Ishikawa (cell line): ENCODE results near the gene SRPK2.

ENCODE experiments used
- CEBPB ChIP-seq: IDR thresholded peaks from 2 replicates; pipeline ENCODE4 v1.6.1; 2012
- CREB1 ChIP-seq: IDR thresholded peaks from 2 replicates; pipeline ENCODE4 v1.6.1; 2012; ENCODE audit warnings: low read depth
- EGR1 ChIP-seq: IDR thresholded peaks from 2 replicates; pipeline ENCODE4 v1.6.1; 2012
- EP300 ChIP-seq: IDR thresholded peaks from 2 replicates; pipeline ENCODE4 v1.6.1; 2012; ENCODE audit warnings: borderline replicate concordance
- FOXM1 ChIP-seq: IDR thresholded peaks from 2 replicates; pipeline ENCODE4 v1.6.1; 2012; ENCODE audit warnings: low read depth, borderline replicate concordance
- MAX ChIP-seq: IDR thresholded peaks from 2 replicates; pipeline ENCODE4 v1.6.1; 2012
- NFIC ChIP-seq: IDR thresholded peaks from 2 replicates; pipeline ENCODE4 v1.6.1; 2012
- RAD21 ChIP-seq: IDR thresholded peaks from 2 replicates; pipeline ENCODE4 v1.6.1; 2012; ENCODE audit warnings: low read depth
- REST ChIP-seq: IDR thresholded peaks from 2 replicates; pipeline ENCODE4 v1.6.1; 2012; ENCODE audit warnings: low read depth, mild to moderate bottlenecking
- TAF1 ChIP-seq: IDR thresholded peaks from 2 replicates; pipeline ENCODE4 v1.6.1; 2012; ENCODE audit warnings: low read depth, mild to moderate bottlenecking
- TCF12 ChIP-seq: IDR thresholded peaks from 2 replicates; pipeline ENCODE4 v1.6.1; 2012; ENCODE audit warnings: low read depth
- TEAD4 ChIP-seq: IDR thresholded peaks from 2 replicates; pipeline ENCODE4 v1.6.1; 2012
- YY1 ChIP-seq: IDR thresholded peaks from 2 replicates; pipeline ENCODE4 v1.6.1; 2012; ENCODE audit warnings: low read depth
- ZBTB7A ChIP-seq: IDR thresholded peaks from 2 replicates; pipeline ENCODE4 v1.6.1; 2012; ENCODE audit warnings: low read depth
- TF ChIP-seq, protein P1 (sequence below): IDR thresholded peaks from 2 replicates; pipeline ENCODE4 v1.6.1; 2012

The SRPK2 gene

DNA sequence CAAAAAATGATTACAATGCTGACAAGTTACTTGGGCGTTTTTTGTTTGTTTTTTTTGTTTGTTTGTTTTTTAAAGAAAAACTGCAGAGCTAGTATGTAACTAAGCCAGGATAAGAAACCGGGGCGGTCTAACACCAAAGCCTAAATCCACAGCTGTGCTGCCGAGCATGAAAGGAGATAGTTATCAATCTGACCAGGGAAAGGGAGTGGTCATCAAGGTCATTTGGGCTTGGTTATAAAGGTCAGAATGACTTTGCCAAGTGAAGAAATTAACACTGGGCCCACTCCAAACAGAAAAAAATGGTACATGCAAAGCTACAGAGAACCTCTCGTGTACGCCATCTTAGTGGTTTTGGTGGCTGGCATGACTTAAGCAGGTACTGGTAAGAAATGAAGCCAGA, 104.7 kb downstream of the SRPK2 start:
- TF ChIP-seq EP300: no peak
- no peak for TF ChIP-seq CREB1
- TF ChIP-seq RAD21: no peak
- TF ChIP-seq EGR1: no peak
- TF ChIP-seq TCF12: no peak

GRCh38 chr7:105281966-105282365, 106.8 kb downstream of the SRPK2 start:
- TF ChIP-seq CEBPB: no peak
- TF ChIP-seq CREB1: no peak
- TF ChIP-seq RAD21: no peak
- TF ChIP-seq TCF12: no peak
- TF ChIP-seq, protein P1, sequence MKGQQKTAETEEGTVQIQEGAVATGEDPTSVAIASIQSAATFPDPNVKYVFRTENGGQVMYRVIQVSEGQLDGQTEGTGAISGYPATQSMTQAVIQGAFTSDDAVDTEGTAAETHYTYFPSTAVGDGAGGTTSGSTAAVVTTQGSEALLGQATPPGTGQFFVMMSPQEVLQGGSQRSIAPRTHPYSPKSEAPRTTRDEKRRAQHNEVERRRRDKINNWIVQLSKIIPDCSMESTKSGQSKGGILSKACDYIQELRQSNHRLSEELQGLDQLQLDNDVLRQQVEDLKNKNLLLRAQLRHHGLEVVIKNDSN: no peak
- no peak for TF ChIP-seq EP300
- no peak for TF ChIP-seq YY1

- TF ChIP-seq RAD21 (no peak), EP300 (no peak), MAX (no peak), CEBPB (no peak), REST (no peak), CREB1 (no peak), ZBTB7A (no peak), EGR1 (no peak), NFIC (no peak), TAF1 (no peak), TCF12 (no peak), FOXM1 (no peak)
- TF ChIP-seq, protein P1: no peak
Observed at GRCh38 chr7:105279688-105280007, 109.1 kb downstream of the SRPK2 start.

DNA sequence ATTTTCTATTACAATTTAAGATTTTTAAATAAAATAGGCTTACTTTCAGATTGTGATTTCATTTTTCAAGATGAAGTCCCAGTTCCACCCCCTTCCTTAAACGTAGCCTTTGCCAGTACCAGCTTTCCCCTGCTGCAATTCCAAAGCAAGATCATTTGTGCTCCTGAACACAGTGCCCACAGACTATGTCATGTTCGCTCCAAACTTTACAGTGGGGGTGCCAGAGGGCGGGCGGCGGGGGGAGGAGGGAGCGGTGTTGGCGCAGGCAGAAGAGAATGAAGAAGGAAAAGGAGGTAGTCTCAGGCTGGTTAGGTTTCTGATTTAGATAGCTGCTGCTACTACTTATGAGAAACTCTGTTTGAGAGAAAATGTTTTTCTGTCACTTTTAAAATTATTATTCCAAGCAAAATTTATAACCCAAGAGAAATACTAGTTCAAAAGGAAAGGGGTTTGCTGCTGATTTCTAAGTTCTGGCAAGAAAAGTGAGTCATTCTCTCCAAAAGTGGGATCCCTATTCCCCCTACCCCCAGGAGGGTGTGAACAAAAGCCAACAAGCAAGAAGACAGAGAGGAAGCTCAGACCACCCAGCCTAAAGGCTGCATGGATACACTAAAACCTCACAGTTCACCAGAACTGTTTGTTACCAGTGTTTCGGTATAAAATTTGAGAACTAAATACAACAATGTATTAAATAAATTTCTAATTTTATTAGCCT, 109.6 kb downstream of the SRPK2 start:
- no peak for TF ChIP-seq REST
- TF ChIP-seq YY1: no peak
- no peak for TF ChIP-seq CEBPB
- TF ChIP-seq FOXM1: no peak
- no peak for TF ChIP-seq TEAD4
- no peak for TF ChIP-seq RAD21
- TF ChIP-seq EP300: no peak
- no peak for TF ChIP-seq ZBTB7A

DNA sequence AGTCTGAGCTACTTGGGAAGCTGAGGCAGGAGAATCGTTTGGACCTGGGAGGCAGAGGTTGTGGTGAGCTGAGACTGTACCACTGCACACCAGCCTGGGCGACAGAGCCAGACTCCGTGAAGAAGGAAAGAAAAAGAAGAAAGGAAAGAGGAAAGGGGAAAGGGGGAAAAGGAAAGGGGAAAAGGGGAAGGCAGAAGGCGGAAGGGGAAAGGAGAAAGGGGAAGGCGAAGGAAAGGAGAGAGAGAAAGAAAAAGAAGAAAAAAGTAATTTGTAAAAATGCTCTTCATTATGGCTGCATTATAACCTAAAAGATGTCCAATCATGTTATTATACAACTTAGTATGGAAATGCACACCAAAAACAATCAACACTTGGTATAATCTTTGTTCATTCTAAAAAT, 110.2 kb downstream of the SRPK2 start:
- TF ChIP-seq, protein P1: no peak
- TF ChIP-seq YY1: no peak
- no peak for TF ChIP-seq TEAD4
- TF ChIP-seq TCF12: no peak
- TF ChIP-seq FOXM1: no peak
- no peak for TF ChIP-seq RAD21
- no peak for TF ChIP-seq CEBPB
- no peak for TF ChIP-seq MAX
- TF ChIP-seq CREB1: no peak
- TF ChIP-seq REST: no peak
- no peak for TF ChIP-seq TAF1
